Stimulated activated CD4-positive, alpha-beta T cell treated with anti-CD3 and anti-CD28 coated beads, Interleukin-1b, Interleukin-23, amount 100 ng/mL, for 4 hours (primary cell): ENCODE results near the gene NUDT8.
"Not testable (repeated sequence)": the region's sequence is repeated elsewhere in the genome, so short reads cannot be mapped to it uniquely, and the experiment has no call there.

Experiments used
- DNase-seq, 2 donors: peaks; one replicate each; pipeline ENCODE4 v3.0.0-alpha.2; 2020; ENCODE audit warnings: low read depth in 2 of 2

NUDT8 gene

DNA sequence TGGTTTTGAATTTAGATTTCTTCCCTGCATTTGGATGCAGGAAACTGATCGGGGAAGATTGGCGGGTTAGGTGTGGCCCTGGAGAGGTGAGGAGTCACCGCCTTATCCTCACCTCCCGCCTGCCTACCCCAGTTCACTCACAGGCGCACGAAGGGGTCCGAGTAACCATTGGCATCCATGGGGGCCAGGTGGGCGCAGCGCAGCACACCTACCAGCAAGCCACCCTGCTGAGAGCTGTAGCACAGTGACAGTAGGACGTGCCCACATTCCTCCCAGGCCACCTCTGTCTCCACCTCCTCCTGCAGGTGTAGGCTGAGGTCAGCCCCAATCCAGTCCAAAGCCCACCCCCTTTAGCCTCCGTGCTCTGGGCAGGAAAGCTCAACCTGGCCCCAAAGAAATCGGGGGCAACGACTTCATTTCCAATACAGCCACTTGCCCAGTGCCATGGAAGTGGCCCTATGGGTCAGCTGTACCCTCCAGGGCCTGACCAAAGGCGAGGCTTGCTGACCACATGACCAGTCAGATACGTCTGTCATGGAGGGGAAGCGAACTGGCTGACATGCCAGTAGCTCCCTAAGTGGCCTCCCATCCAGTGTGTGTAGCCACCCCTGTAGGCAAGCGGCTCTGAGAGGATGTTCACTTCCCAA lies 16.3 kb downstream of the NUDT8 start:
- DNase-seq: no peak

DNA sequence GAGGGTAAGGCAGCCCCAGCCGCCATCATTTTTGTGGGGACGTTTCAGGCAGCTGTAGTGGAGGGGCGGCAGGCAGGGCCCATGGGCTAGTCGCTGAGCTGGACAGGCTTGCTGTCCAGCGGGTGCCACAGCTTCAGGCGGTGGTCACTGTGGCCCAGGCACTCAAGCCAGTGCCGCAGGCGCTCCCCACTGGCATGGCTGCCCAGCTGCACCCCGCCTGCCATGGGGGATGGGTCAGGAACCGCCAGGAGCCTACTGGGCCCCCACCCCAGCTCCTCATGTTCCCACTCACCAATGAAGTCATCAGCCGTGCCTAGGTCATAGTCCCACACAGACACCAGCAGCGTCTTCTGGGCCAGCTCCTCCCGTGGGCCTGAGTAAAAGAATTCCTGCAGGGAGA lies 17.0 kb downstream of the NUDT8 start:
- no peak for DNase-seq

DNA sequence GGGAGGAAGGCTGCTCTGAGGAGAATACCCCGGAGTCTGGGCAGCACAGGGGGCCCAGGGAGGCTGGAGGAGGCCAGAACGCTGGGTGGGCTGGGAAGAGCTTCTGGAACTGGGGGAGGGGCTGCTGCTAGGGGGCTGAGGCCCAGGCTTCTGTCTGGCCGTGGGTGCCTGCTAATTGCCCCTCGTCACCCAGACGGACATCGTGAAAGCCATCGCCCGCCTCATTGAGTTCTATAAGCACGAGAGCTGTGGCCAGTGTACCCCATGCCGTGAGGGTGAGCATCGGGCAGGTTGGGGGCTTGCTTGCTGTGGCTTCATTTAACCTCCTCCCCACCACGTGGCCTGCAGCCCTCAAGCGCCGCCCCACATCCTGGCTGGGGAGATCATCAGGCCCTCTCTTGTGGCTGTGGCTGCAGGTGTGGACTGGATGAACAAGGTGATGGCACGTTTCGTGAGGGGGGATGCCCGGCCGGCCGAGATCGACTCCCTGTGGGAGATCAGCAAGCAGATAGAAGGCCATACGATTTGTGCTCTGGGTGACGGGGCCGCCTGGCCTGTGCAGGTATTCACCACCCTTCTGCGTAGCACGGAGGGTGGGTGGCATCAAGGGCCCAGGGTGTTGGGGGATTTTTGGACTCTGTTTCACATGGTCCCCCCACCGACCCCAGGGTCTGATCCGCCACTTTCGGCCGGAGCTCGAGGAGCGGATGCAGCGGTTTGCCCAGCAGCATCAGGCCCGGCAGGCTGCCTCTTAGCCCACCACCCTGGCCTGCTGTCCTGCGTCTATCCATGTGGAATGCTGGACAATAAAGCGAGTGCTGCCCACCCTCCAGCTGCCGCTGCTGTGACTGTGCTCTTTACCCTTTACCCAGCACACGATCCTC lies 17.8 kb downstream of the NUDT8 start:
- no peak for DNase-seq

DNA sequence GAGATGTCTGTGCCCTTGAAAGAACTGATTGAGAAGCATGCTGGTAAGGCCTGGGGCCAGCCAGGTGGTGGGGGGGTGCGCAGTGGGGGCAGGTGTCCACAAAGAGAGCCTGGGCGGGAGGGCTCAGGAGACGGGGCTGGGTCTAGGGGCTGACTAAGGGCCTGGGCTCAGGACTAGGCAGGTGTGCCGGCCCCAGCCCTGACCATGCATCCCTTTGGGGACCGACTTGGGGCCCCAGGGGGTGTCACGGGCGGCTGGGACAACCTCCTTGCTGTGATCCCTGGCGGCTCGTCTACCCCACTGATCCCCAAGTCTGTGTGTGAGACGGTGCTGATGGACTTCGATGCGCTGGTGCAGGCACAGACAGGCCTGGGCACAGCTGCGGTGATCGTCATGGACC lies 18.6 kb downstream of the NUDT8 start:
- no peak for DNase-seq

DNA sequence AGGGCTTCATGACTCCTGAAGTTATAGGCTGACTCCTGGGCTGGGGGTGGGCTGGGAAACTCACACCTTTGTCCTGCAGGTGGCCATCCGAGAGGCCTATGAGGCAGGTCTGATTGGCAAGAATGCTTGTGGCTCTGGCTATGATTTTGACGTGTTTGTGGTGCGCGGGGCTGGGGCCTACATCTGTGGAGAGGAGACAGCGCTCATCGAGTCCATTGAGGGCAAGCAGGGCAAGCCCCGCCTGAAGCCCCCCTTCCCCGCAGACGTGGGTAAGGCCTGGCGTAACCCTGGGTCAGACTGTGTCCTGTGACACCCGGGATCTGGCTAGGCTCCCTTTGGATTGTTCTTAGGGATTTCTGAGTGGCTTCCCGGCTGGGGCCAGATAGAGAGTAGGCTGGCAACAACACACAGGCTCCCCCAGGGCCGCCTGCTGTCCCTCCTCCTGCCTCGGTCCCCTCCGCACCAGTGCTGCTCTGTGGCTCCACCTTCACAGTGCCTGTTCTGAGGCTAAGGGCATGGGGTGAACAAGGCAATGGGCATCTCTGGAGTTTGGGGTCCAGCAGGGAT lies 19.4 kb downstream of the NUDT8 start:
- DNase-seq: no peak

DNA sequence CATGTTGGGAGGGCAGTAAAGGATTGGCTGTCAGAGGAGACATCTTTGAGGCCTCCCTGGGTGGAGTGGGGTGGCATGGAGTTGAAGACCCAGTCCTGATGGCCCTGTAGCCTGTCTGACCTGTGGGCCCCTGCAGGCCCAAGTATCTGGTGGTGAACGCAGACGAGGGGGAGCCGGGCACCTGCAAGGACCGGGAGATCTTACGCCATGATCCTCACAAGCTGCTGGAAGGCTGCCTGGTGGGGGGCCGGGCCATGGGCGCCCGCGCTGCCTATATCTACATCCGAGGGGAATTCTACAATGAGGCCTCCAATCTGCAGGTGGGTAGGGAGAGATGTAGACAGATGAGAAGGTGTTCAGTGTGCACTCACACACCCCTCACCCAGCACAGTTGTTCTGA lies 20.4 kb downstream of the NUDT8 start:
- DNase-seq: no peak

DNA sequence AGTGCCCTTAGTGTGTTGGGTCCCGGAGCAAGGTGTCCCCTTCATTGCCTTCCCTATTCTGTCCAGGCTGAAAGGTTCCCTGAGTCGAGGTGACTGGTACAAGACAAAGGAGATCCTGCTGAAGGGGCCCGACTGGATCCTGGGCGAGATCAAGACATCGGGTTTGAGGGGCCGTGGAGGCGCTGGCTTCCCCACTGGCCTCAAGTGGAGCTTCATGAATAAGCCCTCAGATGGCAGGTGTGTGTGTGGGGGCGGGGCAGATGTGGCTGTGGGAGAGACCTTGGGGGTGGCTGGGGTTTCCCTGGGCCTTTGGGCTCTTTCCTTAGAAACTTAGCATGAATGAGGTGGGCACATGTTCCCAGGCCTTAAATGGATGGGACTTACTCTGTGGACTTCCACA lies 21.3 kb downstream of the NUDT8 start:
- DNase-seq: no peak

DNA sequence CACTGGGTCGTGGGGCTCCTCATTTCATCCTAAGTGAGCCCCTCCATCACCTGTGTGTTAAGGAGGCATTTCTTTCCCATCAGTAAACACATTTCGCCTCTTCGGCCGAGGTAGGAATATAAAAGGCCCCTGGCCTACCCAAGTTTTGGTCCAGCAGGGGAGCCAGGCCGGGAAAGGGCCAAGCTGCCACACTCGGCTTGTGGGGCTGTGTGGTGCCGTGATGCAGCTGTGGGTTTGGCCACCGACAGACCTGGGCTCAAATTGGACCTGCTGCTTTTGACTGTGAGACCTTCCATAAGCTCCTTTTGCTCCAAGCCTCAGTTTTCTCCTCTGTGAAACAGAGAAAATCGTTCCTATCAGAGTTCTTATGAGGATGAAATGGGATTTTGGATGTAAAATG lies 22.2 kb downstream of the NUDT8 start:
- no peak for DNase-seq

DNA sequence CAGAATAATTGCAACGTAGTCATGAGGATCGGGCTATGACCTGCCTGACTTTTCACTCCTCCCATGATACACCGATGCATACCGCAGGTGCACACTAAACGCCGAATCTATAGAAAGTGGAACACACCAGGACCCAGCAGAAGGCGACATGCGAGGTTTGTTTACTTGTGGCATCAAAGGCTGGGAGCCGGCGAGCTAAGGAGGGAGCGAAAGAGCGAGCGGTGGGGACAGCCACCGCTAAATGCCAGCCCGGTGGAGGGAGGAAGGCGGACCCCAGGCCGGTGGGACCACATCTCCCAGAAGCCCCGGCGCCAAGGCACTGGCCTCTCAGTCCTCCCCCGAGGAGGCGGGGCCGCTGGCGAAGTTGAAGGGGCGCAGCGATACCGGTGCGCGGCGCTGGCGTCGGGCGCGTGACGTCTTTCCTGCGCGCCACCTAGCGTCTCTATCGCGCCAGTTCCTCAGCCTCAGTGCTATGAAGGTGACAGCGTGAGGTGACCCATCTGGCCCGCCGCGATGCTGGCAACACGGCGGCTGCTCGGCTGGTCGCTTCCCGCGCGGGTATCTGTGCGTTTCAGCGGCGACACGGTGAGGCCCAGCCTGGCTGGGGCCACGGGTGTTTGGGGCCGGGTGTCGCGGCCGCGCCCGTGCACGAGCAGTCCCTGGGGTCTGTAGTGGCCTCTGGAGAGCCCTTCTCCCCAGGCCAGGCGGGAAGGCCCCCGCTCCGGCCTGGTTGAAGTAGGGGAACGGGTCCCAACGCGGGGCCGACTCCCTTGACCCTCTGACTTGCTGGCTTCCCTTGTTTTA lies 23.0 kb downstream of the NUDT8 start, which contains the start of gene NDUFV1:
TSS of gene NDUFV1 (plus strand) at position 445 of the 804 bp plus-strand sequence. CDS start at position 514, 69 bp downstream.
- peak; percentile 92 to 96 for DNase-seq

DNA sequence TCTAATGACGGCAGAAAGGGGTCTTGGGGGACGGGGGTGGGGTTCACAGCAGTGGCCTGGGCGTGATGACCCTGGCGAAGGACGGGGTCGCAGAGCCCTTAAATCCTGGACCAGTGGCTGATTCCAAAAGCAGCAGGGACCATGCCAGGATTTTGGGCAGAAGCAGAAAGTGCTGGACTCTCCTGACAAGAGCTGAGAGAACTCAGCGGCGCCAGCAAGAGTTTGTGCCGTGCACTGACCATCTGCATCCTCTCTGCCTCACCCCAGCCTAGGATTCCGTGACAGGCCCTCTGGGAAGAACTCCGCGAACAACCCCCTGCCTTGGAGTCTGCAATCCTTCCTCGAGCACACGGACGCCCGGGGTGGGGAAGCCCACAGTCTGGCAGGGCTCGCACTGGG lies 23.6 kb downstream of the NUDT8 start:
- DNase-seq: no peak

DNA sequence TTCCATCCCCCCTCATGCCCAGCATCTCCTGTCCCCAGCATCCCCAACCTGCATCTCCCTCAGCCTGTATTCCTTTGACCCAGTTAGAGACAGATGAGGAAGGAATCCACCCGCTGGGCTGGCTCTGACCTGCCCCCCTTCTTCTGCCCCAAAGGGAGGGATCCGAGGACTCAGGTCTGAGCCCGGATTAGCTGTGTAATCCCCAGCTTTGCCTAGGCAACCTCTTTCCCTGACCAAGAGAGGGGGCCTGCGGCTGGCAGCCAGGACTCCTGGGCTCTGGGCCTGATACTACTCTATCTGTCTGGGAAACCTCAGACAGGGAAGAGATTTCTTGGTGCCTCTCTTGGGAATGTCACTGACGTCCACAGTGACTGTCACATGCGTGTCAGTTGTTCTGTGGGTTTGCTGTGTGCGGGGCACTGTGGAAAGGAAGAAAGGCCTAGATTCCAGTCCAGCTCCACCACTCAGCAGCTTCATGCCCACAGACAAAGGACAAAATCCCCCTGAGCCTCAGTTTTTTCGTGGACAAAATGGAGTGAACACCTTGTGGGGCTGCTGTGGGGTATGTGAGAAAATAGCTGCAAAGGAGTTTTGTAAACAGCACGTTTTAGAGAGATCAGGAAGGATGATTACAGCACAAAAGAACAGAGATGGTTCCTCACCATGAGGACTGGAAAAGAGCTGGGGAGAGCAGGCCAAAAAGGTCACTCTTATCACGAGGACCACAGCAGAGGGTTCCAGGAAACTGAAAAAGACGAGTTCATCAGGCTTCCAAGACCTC lies 24.3 kb downstream of the NUDT8 start:
- no peak for DNase-seq

DNA sequence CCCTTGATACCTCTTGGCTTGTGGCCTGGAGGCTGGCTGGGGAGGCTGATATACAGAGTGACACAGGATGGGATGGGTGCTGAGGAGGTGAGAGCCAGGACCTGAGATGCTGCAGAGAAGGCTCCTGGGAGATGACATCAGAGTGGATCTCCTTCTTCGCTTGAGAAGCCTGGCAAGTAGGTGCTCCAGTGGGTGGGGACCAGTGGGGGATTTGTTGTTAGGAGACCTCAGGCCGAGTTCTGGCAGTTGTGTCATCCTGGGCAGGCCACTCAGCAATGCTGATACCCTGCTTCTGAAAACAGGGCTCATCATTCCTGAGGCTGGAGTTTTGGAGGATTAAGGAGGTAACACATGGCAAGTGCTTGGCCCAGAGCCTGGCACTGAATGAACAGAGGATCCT lies 24.9 kb downstream of the NUDT8 start:
- no peak for DNase-seq

DNA sequence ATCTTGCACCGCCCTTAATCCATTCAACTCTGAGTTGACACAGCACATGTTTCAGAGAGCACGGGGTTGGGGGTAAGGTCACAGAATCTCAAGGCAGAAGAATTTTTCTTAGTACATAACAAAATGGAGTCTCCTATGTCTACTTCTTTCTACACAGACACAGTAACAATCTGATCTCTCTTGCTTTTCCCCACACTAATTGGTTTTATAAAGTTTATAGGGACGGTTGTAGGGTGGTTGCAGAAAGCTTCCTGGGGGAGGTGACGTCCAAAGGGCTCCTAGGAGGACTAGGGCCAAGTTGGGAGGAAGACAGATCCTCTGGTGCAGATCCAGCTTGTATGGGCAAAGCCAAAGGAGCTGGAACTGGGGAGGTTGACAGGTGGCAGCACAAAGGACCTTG lies 25.6 kb downstream of the NUDT8 start:
- DNase-seq: not testable (repeated sequence)

DNA sequence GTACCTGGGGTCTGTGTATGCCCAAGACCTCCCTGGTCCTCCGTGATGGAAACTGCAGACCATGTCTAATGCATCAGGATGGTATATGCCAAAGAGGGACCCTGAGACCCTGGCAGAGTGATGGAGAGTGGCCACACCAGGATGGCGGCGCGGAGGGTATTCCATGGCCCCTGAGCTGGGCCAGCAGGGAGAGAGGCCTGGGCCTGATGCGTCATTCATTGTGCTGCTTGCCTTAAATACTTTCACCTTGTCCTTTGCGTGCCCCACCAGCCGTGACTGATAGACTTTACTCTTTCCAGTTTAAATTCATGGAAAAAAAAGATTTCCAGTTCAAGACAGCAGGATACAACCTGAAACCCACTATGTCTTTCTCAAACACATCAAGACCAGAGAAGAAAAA lies 28.6 kb downstream of the NUDT8 start:
- DNase-seq: no peak

DNA sequence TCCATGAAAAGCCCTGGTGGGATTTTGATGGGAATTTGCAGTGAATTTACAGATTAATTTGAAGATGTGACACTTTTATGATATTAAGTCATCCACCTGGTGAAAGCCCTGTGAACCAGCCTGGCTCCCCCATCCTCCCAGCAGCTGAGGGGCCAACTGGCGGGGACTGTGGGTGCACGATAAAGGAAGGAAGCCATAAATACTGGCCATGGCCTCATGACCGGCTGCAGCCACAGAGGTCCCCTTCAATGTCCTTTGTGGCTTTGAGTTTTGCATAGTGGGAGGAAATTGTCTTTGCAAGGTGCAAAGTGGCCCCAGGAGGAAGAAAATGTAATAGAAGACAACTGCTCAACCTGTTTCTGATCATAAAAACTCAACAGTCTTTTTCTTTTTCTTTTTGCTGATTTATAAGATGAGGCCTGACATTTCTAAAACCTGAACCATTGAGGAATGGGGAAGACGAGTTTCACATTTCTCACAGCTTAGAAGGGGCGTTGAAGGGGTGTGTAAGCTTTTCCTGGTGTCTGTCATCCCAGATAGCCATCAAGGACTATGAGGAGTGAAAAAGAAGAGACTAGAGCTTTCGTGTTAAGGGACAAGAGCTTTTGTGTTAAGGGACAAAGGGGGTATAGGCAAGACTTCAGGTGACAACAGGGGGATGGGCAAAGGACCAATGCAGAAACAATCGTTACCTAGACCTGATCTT lies 29.3 kb downstream of the NUDT8 start:
- DNase-seq: no peak

DNA sequence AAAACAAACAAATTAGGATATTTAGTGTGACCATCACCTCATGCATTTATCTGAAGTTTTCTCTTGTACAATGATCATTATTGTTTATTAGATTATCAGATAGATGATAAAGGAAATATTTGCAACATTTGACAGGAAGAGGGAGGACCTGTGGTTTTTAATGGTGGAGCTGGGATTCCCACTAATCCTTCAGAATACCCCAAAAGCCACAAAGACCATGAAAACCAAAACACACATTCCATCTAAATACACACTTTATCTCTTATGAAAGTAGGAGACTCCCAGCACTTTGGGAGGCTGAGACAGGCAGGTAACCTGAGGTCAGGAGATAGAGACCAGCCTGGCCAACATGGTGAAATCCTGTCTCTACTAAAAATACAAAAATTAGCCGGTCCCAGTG lies 30.6 kb downstream of the NUDT8 start:
- no peak for DNase-seq

DNA sequence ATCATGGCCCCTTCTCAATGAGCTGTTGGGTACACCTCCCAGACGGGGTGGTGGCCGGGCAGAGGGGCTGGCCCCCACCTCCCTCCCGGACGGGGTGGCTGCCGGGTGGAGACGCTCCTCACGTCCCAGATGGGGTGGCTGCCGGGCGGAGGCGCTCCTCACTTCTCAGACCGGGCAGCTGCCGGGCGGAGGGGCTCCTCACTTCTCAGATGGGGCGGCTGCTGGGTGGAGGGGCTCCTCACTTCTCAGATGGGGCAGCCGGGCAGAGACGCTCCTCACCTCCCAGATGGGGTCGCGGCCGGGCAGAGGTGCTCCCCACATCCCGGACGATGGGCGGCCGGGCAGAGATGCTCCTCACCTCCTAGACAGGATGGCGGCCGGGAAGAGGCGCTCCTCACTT lies 31.8 kb downstream of the NUDT8 start:
- not testable (repeated sequence) for DNase-seq

DNA sequence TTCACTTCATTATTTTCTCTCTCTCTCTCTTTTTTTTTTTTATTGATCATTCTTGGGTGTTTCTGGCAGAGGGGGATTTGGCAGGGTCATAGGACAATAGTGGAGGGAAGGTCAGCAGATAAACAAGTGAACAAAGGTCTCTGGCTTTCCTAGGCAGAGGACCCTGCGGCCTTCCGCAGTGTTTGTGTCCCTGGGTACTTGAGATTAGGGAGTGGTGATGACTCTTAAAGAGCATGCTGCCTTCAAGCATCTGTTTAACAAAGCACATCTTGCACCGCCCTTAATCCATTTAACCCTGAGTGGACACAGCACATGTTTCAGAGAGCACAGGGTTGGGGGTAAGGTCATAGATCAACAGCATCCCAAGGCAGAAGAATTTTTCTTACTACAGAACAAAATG lies 32.3 kb downstream of the NUDT8 start:
- DNase-seq: not testable (repeated sequence)

DNA sequence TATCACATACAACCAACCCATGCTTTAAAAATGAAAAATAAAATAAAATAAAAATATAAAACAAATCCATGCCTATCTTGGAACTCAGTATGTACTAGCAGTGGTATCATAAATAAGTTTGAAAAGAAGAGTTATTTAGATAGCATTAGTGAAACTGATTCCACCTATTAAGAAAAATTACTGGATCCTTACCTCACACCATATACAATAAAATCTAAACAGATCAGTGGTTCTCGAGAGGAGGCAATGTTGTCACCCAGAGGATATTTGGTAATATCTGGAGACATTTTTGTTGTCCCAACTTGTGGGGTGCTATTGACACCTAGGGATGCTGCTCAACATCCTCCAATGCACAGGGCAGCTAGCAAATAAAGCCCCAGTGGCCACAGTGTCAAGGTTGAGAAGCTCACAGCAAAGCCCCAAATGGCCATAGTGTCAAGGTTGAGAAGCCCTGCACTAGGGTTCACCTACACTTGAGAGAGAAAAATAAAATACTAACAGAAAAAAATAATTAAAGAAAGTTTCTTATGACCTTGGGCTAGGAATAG lies 32.9 kb downstream of the NUDT8 start:
- DNase-seq: no peak

DNA sequence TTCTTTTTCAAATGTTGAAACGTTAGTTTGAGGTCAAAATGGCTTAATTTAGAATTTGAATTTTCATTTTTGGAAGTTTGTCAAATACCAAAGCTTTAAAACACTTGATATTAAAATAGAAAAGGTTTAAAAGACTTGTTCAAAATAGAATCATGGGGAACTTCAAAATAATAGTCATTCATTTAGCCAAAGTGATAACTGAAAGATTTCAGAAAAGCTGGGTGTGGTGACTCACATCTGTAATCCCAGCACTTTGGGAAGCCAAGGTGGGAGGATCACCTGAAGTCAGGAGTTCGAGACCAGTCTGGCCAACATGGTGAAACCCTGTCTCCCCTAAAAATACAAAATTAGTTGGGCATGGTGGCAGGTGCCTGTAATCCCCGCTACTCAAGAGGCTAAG lies 35.3 kb downstream of the NUDT8 start:
- DNase-seq: no peak

DNA sequence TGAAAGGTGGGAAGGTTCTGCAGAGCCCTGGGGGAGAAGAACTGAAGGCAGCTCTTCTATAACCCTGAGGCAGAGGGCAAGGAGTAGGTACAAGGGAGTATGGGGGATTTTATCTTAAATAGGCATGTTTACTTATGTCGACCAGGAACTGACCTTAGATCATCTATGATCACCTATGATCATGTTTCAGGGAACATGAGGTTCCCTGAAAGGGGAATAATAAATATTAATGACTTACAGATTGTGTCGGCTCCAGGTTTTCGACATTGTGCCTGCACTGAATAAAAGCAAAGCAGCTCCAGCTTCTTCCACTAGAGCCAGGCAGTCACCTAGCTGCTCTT lies 36.2 kb downstream of the NUDT8 start:
- no peak for DNase-seq
